RWPE1 (cell line): ENCODE data around the gene CHST1.

Experiments
- CTCF ChIA-PET: fragments of 350-600 bp; sonication (Branson Sonifier 250); formaldehyde crosslinking; extraction: SDS; loops from one replicate; lab custom pipeline; 2021; lab: Yijun Ruan, JAX
- POLR2A ChIA-PET: fragments of 400-600 bp; formaldehyde crosslinking; extraction: SDS; loops from one replicate; lab custom pipeline; 2020; ENCODE audit warnings: antibody characterized with exemption; ENCODE audit not compliant: low non-redundant PET; lab: Yijun Ruan, JAX
- DNase-seq: peaks from one replicate; pipeline ENCODE4 v3.0.0; 2012; ENCODE audit warnings: low spot score
- H3K27ac ChIP-seq: fragments of 450-650 bp; 2 replicates; pipeline ENCODE4 v1.5.1; 2017
- CTCF ChIP-seq: fragments of 450-650 bp; conservative IDR thresholded peaks from 2 replicates; pipeline ENCODE4 v1.5.1; 2017; ENCODE audit warnings: low read depth, mild to moderate bottlenecking

CHST1 gene

GRCh38 chr11:45651841-45652749 lies 13.3 kb downstream of the CHST1 start:
- DNase-seq, result no peak
- ChIA-PET CTCF (interaction anchor here (0.9 to 1.4 kb wide), 2 partner anchors 120 to 285 kb away, joined by 4 to 9 read pairs; no protein-coding TSS in a partner anchor), POLR2A (no interaction called here)
- H3K27ac ChIP-seq, result no peak overlapping the region
- no peak for TF ChIP-seq CTCF

DNA sequence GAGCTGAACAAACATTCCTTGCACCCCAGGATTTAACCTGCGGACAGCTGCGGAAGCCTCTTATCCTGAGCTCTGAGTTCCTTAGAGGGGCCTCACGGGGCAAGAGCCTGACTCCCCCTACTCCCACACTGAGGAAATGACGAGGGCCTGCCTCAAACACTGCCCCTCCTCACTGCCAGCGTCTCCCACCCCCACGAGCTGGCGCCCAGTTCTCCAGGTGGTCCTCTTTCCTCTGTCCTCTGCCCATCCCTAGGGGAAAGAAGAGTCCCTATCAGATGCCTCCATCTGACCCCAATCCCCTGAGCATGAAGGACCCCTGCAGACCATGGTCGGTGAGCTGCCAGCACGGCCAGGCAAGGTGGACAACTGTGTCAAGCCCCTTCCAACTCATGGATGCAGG lies 14.3 kb downstream of the CHST1 start:
- no peak for TF ChIP-seq CTCF
- H3K27ac ChIP-seq, result no peak overlapping the region
- POLR2A ChIA-PET, result no interaction called here
- no peak for DNase-seq
- CTCF ChIA-PET, result interaction anchor here (1.4 kb wide), 1 partner anchor 121 kb away, joined by 9 read pairs; no protein-coding TSS in a partner anchor

DNA sequence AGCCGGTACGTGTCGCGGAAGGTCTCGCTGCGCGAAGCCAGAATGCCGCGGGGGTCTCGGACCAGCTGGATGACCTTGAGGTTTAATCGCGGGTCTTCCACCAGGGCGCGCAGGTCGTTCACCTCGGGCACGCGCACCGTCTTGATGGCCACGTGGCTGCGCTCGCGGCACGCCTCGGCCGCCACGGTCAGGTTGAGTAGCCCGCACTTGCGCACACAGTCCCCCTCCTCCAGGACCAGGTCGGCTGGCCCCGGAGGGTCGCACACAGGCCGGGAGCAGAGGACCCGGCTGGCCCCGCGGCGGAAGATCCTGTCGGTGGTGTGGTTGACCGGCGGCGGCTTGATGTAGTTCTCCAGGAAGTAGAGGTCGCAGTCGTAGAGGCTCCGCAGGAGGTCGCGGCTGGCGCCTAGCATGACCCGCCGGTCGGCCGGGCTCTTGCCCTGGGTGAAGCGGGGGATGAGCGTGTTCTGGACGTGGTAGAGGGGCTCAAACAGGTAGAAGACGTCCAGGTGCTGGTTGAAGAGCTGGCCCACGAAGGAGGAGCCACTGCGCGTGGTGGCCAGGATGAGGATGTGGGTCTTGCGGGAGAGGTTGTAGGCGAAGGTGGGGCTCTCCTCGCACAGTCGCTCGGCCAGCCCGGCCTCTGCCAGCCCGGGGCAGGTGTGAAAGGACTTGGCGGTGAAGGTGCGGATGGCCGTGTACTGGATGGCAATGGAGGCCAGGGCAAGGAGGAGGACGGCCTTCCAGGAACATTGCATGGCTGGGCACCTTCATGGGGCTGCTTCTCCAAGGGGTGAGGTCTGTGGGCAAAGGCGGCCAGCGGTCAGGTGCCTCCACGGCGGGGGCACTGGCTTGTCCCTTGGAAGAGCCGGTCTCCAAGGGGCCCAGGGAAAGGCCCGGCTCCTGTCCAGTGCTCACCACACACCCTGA lies 15.0 kb downstream of the CHST1 start:
- DNase-seq, result no peak
- no peak for TF ChIP-seq CTCF
- H3K27ac ChIP-seq, result no peak overlapping the region
- POLR2A ChIA-PET, result no interaction called here
- CTCF ChIA-PET, result interaction anchor here (1.4 kb wide), 1 partner anchor 121 kb away, joined by 9 read pairs; no protein-coding TSS in a partner anchor

GRCh38 chr11:45649544-45650165 lies 15.8 kb downstream of the CHST1 start:
- DNase-seq, result no peak
- POLR2A ChIA-PET, result no interaction called here
- H3K27ac ChIP-seq, result no peak overlapping the region
- TF ChIP-seq CTCF, result no peak
- CTCF ChIA-PET, result no interaction called here

DNA sequence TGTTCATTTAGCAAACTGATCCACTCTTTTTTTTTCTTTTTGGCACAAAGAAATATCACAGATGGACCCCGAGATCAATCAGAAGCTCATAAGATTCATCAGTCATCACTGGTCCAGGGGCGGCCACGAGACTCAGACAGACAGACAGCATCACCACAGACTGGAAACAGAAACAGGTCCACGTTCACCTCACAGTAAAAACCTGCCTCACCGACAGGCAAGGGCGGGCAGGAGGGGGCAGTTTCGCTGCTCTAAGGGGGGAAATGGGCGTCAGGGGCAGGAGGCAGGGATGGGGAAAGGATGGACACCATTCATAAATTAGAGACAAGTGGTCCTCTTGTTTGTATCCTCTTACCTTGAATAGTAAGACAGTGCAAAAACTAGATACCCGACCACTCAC lies 16.5 kb downstream of the CHST1 start:
- no peak for DNase-seq
- no peak for TF ChIP-seq CTCF
- H3K27ac ChIP-seq, result no peak overlapping the region
- POLR2A ChIA-PET, result no interaction called here
- CTCF ChIA-PET, result no interaction called here

DNA sequence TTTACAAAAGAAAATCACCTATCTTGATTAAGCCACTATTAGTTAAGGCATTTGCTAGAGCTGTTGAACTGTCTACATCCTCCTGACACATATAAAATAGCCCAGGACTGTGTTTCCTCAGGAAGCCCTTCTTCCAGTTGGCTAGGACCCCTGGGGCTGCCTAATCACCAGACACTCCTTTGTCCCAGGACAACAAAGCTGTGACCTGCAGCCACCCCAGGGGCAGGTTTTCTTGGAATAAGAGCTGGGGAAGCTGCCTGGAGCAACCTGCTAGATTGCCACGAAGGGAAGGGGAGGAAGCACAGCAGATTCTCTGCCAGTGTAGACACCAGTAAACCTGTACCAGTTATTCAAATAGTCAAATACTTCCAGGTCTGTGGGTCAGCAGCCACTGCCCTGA lies 17.6 kb downstream of the CHST1 start:
- ChIA-PET POLR2A (no interaction called here), CTCF (interaction anchor here (0.7 kb wide), 1 partner anchor 23 kb away, joined by 3 read pairs; no protein-coding TSS in a partner anchor)
- H3K27ac ChIP-seq, result no peak overlapping the region
- no peak for TF ChIP-seq CTCF
- DNase-seq, result no peak
